Left lung (tissue), 10 donors: ENCODE results near the gene USP20. TPM values are rescaled to one million over a fixed set of nuclear protein-coding genes. Genes with fewer than 3 reads are reported as not detected.
A peak's percentile ranks its signal among the peaks of the same experiment; 100 is the strongest.

Experiments used
- ATAC-seq: fragments of 200-7000 bp; cut with Tn5 transposase; one replicate; pipeline ENCODE4 v1.9.1; 2020; ENCODE audit warnings: moderate library complexity
- DNase-seq, 4 donors: peaks; one replicate each; pipeline ENCODE4 v3.0.0-alpha.2; 2013 to 2020
- H3K27ac ChIP-seq, 2 donors: fragments of 200-600 bp; sonication (generic) in 1 of 2; one replicate each; pipeline versions ENCODE4 v1.5.0 to v1.8.0; 2020 to 2021
- H3K27me3 ChIP-seq, 2 donors: fragments of 200-600 bp; sonication (generic) in 1 of 2; one replicate each; pipeline versions ENCODE4 v1.5.0 to v1.8.0; 2020 to 2021
- H3K36me3 ChIP-seq, 2 donors: fragments of 200-600 bp; sonication (generic) in 1 of 2; one replicate each; pipeline versions ENCODE4 v1.5.0 to v1.8.0; 2020 to 2021
- H3K4me1 ChIP-seq, 2 donors: fragments of 200-600 bp; one replicate each; pipeline ENCODE4 v1.8.0; 2021
- H3K4me3 ChIP-seq, 2 donors: fragments of 200-600 bp; sonication (generic) in 1 of 2; one replicate each; pipeline versions ENCODE4 v1.5.0 to v1.8.0; 2020 to 2021; ENCODE audit warnings: mild to moderate bottlenecking in 1 of 2
- H3K9me3 ChIP-seq, 2 donors: fragments of 200-600 bp; sonication (generic) in 1 of 2; one replicate each; pipeline versions ENCODE4 v1.5.0 to v1.8.0; 2020 to 2021
- intact Hi-C, 2 donors: fragments of 100-400 bp; cut with DNase I; formaldehyde crosslinking; loops; one replicate each; pipeline versions ENCODE4 v1.11.2 to v1.14.2; 2022
- polyA plus RNA-seq, 6 donors: library from polyadenylated mRNA; unstranded; fragments of 120-200 nt; gene quantifications; one replicate each; pipeline ENCODE4 v1.2.1, GENCODE V29; 2013; ENCODE audit not compliant: insufficient read length in 6 of 6
- total RNA-seq, 2 donors: library from RNA; stranded (reverse); fragmentation: NEBNext Ultra II Directional; extraction: Animal tissue kit (Norgen Biotek cat#: 25700); gene quantifications; one replicate each; pipeline ENCODE4 v1.2.1, GENCODE V29; 2021
- TF ChIP-seq, protein P1 (sequence below), 2 donors: fragments of 200-600 bp; sonication (generic) in 1 of 2; IDR thresholded peaks; one replicate each; pipeline versions ENCODE4 v1.5.0 to v1.8.0; 2021; ENCODE audit warnings: antibody characterized with exemption in 2 of 2
- donor health status: DM: no; HTN: yes; CAD: no.
- donor health status: DM: no; HTN: no; CAD: no.

The USP20 gene
- total and polyA plus RNA-seq, 8 donors, result 16.7 to 24.6 (median 21.6) TPM

DNA sequence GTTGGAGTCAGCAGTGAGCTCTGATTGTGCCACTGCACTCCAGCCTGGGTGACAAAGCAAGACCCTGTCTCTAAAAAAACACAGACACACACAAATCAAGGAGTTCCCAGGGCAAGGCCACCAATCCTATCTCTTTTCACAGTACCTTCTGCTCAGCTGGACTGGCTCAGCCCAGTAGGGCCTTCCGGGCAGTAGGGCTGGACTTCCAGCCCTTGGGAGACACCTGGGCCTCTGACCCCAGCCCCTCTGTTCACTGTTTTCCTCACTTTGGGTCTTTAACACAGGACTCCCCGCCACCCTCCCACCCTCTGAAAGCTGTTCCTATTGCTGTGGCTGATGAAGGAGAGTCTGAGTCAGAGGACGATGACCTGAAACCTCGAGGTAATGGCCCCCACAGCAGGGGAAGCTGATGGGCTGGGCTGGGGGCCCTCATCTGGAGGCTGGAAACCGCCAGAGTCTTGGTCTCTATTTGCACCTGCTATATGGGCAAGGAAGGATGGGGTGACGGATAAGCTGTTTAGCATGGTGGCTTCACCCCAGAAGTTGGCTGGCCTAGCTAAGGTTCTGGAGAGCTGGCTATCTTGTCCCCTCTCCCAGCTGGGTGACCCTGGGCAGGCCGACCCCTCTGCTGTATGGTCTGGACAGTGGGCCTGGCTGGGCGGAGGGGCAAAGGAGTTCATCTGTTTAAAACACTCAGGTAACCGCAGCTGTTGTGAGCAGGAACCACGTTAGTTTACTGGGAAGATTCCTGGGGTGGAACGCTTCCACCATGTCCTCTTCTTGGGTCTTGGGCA is 25.6 kb downstream of the USP20 start:
- Histone ChIP-seq H3K27ac (no peak overlapping the region), H3K9me3 (no peaks in the 10 kb centered on the region), H3K27me3 (no peaks in the 10 kb centered on the region), H3K36me3 (peaks cover 0 to 67% of the 10 kb centered on the region in 2 donors), H3K4me3 (no peak overlapping the region), H3K4me1 (no peaks in the 10 kb centered on the region)
- TF ChIP-seq, protein P1, sequence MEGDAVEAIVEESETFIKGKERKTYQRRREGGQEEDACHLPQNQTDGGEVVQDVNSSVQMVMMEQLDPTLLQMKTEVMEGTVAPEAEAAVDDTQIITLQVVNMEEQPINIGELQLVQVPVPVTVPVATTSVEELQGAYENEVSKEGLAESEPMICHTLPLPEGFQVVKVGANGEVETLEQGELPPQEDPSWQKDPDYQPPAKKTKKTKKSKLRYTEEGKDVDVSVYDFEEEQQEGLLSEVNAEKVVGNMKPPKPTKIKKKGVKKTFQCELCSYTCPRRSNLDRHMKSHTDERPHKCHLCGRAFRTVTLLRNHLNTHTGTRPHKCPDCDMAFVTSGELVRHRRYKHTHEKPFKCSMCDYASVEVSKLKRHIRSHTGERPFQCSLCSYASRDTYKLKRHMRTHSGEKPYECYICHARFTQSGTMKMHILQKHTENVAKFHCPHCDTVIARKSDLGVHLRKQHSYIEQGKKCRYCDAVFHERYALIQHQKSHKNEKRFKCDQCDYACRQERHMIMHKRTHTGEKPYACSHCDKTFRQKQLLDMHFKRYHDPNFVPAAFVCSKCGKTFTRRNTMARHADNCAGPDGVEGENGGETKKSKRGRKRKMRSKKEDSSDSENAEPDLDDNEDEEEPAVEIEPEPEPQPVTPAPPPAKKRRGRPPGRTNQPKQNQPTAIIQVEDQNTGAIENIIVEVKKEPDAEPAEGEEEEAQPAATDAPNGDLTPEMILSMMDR (IDR thresholded peaks at IDR 0.05), result no peak
- ATAC-seq, result no peak
- DNase-seq, result peak in 1 of 4 donors; percentile 39
- intact Hi-C loops, result no loop called here

DNA sequence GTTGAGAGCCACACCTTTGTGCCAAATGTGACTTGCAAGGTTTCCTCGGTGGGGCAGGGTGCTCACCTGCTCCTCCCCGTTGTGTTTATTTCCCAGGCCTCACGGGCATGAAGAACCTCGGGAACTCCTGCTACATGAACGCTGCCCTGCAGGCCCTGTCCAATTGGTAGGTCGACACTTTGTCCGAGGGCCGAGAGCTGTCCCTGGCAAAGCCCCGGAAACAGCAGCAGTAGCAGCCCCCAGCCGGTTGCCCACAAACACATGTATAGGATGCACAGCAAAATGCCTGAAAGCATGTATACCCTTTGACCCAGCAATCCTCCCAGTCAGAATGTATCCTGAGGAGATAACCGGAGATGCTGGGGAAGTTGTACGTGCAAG is 26.2 kb downstream of the USP20 start:
- H3K27me3 ChIP-seq, result no peaks in the 10 kb centered on the region
- DNase-seq, result peak in 1 of 4 donors; percentile 59
- intact Hi-C loops, result no loop called here
- no peak overlapping the region for H3K4me3 ChIP-seq
- TF ChIP-seq, protein P1 (IDR thresholded peaks at IDR 0.05), result no peak
- ATAC-seq, result no peak
- peaks cover 0 to 62% of the 10 kb centered on the region in 2 donors for H3K36me3 ChIP-seq
- H3K27ac ChIP-seq, result no peak overlapping the region
- no peaks in the 10 kb centered on the region for H3K9me3 ChIP-seq
- no peaks in the 10 kb centered on the region for H3K4me1 ChIP-seq

DNA sequence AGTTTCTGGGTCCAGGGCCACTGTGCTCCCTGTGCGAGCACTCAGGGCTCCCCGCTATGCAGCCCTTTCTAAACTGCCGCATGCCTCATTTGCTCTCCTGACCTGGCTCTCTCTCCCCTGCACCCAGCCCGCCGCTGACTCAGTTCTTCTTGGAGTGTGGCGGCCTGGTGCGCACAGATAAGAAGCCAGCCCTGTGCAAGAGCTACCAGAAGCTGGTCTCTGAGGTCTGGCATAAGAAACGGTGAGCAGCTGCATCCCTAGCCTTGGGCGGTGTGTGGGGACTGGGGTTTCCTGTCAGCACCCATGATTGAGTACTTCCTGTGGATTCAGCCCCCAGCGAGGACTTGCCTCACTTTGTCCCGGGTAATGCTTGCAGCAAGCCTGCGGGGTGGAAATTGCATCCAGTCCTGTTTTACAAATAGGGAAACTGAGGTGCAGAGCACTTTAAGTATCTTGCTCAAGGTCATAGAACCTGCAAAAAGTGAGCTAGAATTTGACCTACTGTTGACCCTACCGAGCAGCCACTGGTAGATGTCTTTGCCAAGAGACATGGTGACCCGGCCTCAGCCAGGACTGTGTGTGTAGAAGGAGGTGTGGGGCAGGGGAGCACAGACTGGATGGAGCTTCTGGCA is 27.9 kb downstream of the USP20 start:
- Histone ChIP-seq H3K4me3 (no peak overlapping the region), H3K27ac (no peak overlapping the region), H3K36me3 (peaks cover 0 to 60% of the 10 kb centered on the region in 2 donors), H3K4me1 (no peaks in the 10 kb centered on the region), H3K9me3 (no peaks in the 10 kb centered on the region), H3K27me3 (no peaks in the 10 kb centered on the region)
- ATAC-seq, result peak; percentile 29
- intact Hi-C loops, result no loop called here
- TF ChIP-seq, protein P1 (IDR thresholded peaks at IDR 0.05), result no peak
- peak in 1 of 4 donors; percentile 66 for DNase-seq

DNA sequence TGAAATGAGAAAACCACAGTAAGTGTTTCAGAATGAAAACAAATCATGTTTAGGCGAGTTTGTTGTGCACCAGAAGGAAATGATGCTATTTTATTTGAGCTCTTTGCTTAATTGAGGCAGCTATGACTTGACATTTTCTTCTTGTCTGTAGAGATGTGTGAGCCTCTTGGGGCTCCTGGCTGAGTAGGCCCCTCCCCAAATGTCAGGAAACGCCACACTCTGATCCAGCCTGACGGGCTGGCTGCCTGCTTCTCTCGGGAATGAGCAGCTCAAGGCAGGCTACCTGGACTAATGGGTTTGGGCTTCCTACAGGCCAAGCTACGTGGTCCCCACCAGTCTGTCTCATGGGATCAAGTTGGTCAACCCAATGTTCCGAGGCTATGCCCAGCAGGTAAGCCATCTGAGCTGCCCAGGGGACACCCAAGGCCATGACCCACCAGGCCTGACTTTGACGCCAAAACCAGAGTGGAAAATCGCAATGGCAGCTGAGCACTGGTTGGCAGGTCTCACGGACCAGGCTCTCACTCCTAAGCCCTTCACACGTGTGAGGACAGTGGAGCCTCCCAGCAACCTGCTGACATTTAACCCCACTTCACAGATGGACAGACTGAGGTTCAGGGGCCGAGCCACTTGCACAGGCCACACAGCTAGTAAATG is 29.9 kb downstream of the USP20 start:
- TF ChIP-seq, protein P1 (IDR thresholded peaks at IDR 0.05), result no peak
- DNase-seq, result peak in 1 of 4 donors; percentile 23
- peaks cover 0 to 10% of the 10 kb centered on the region in 2 donors for H3K4me1 ChIP-seq
- peaks cover 0 to 70% of the 10 kb centered on the region in 2 donors for H3K36me3 ChIP-seq
- H3K27ac ChIP-seq, result no peak overlapping the region
- no peaks in the 10 kb centered on the region for H3K27me3 ChIP-seq
- ATAC-seq, result no peak
- no peaks in the 10 kb centered on the region for H3K9me3 ChIP-seq
- H3K4me3 ChIP-seq, result no peak overlapping the region
- intact Hi-C loops, result no loop called here
